Globus pallidus (tissue), 1 donor: ENCODE measurements around the gene MDFIC.

Experiments
- DNase-seq: peaks from one replicate; pipeline ENCODE4 v3.0.0-alpha.2; 2015; ENCODE audit warnings: low spot score

MDFIC gene

GRCh38 chr7:114928060-114928459, 6.2 kb downstream of the MDFIC start:
- no peak for DNase-seq

DNA sequence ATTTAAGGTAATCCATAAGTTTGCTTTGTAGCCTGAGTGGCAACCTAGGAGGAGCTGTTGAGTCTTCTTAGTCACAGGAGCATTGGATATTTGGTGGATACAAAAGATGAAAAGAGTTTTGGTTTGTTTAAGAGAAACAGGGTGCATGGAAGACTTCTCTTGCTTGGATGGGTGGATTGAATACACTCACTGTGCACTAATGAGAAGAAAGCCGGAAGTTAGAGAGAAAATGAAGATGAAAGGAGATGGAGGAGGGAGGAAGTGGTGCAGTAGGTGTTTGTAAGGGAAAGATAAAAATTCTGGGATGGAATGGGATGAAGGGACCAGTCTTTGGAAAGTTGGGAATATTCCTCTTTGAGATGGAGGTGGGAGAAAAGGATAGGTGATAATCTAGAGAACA, 7.7 kb downstream of the MDFIC start:
- no peak for DNase-seq

DNA sequence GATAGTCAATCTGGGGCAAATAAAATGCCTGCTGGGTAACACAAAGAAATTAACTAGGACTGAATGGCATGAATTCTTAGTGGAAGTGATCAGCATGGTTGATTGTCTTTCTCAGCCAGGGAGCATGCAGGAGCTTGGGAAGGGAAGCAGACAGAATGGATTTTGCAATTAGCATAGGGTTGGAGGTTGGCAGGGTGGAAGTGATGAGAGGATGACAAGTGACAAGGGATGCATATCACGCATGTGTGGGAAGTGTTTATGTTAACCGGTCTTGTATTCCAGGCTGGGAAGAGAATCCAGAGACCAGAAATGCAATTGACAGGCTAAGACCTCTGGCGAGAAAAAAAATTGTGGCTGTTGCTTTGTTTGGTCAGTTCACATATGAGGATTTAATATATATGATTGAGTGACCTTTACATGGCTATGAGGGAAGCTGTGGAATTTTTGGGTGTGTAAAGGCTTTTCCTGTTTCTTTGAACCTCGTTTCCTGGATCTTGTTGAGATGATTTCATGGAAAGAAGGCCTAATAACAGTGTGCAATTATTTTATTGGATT, 8.3 kb downstream of the MDFIC start:
- no peak for DNase-seq

- DNase-seq, result no peak
These were observed 9.1 kb downstream of the MDFIC start for GRCh38 chr7:114930829-114931655.

- DNase-seq, result no peak
These were observed 9.7 kb downstream of the MDFIC start for GRCh38 chr7:114931656-114932011.

- no peak for DNase-seq
These were observed 11.1 kb downstream of the MDFIC start for GRCh38 chr7:114932991-114933390.

DNA sequence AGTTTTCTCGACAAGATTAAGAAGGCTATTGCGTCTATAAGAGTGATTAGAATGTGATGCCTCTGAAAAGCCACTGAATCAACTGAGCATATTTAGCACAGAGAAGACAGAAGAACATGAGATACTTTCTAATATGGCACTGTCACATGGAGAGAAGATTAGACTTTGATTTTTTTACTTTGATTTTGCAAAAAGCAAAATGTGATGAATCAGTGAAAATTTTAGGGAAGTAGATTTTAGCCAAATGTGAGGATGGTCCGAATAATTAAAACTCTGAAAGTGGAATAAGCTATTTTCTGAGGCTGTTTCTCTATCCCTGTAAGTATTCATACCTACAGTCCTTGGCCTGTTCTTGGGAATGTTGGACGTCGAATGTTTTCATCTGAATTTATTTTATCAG, 11.8 kb downstream of the MDFIC start:
- no peak for DNase-seq

GRCh38 chr7:114934086-114934485, 12.2 kb downstream of the MDFIC start:
- no peak for DNase-seq

- DNase-seq, result no peak
These were observed 12.8 kb downstream of the MDFIC start for GRCh38 chr7:114934713-114935112.

DNA sequence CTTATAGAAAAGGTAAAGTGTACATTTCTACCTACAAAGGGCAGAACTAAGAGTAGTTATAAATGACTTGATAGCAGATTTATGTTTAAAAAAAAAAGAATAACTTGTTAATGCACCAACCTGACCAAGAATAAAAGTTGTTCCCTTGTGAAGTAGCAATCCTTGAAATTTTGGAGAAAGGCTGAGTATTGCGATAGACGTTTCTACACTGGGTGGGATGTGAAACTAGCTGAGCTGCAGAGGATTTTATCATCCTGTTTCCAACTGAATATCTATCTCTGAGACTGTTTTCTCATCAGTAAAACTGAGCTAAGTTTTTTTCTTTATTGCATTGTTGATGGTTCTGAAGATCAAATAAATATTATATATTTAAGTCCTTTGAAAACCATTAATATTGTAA, 14.6 kb downstream of the MDFIC start:
- DNase-seq, result no peak

DNA sequence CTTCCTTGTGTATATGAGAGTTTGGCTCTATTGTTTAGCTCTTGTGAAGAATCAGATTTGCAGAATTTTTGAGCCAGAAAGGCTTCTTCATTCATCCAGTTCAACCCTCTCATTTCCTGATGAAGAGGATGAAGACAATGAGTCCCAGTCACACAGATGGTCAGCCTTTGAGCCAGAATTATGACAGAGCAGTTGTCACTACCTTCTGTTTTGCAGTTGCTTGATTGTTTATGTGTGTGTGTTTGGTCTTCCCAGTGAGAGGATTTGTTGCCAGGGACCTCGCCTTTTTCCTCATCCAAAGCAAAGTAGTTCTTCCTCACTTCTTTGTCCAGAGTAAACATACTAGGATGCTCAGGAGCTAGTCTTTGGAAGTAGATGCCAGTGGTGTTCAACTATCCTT, 15.6 kb downstream of the MDFIC start:
- DNase-seq, result no peak

- no peak for DNase-seq
These were observed 16.9 kb downstream of the MDFIC start for GRCh38 chr7:114938785-114939184.

- no peak for DNase-seq
These were observed 17.7 kb downstream of the MDFIC start for GRCh38 chr7:114939484-114940097.

DNA sequence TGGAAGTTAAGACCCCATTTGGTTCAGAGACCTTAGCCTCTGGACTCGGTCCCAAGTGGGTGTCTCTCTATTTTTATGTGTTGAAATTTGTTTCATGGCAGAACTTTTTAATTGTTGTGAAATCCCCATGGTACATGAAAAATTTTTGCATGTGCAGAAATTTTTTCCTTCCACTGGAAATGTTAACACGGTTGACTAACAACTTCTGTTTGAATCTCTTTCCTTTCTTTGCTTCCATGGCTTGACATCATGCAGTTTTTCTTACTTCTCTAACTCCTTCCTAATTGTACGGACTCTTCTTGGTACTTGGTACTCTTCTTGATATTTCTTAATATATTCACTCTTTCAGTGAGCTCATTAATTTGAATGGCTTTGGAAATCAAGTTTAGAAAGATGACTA, 18.3 kb downstream of the MDFIC start:
- no peak for DNase-seq

GRCh38 chr7:114941692-114942091, 19.8 kb downstream of the MDFIC start:
- no peak for DNase-seq

DNA sequence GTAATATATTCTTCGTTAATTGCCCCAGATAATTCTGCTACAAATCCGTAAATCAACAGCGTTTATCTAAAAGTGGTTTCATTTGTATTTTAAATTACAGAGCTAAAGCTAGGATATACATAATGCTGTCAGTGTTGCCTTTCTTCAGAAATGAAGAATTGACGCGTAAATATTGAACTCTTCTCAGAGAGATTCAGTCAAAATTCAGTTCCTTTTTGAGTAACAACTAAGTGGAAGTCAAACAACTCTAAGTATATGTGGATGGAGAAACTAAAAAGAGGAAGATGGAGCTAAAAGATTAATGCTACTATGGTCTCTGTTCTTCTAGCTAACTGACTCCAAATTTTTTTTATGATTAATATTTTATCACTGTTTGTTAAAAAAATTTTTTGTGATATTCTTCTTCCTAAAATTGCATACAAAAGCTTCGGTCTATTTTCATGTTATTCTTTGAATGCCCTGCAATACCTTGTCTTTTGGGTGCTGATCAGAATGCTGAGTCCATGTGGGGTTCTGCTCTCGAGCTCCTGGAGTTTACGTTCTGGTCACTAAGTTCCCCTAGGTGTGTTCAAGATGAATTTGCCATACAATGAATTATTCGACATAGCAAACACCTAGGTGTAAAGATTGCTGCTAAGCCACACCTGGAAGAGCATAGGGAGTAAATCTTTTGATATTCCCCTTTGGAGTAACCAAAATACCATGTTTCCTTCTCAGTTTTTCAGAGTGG, 20.7 kb downstream of the MDFIC start:
- DNase-seq, result no peak

DNA sequence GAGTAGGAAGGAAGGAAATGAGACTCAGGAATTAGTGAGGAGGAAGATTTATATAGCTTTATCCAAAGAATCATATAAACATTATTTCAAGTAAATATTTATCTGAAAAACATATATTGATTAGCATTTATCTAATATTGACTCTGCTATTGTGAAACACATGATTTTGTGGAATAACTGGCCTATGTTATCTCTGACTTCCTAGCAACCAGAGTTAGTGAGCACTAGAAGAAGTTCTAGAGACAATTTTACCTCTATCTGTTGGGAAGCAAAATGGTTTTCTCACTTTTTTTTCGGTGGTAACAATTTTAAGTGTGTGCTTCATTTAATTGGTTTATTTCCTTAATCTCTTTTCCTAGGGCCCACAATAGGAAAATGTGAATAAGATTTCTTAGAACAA, 21.6 kb downstream of the MDFIC start:
- no peak for DNase-seq

GRCh38 chr7:114943953-114944744, 22.3 kb downstream of the MDFIC start:
- DNase-seq, result no peak

- DNase-seq, result no peak
These were observed 23.1 kb downstream of the MDFIC start for GRCh38 chr7:114944745-114945625.

DNA sequence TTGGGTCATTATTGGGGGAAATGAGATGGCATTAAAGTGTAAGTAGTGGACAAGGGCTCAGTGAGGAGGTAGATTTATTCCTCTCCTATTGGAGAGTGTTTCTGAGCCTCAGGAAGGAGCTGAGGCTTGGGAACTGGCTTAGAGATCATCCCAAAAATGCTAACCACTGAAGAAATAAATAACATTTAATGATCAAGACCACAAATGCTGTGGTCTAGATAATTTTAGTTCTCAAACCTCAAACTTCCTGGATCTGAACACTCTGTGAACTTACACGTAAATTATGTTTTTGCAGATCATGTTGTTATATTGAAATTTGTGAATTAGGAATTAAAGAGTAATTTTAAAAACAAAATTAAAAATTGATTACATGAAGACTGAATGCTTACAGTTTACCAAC, 27.3 kb downstream of the MDFIC start:
- no peak for DNase-seq

GRCh38 chr7:114952296-114952695, 30.4 kb downstream of the MDFIC start:
- DNase-seq, result no peak
